Psoas muscle (tissue), 8 donors: ENCODE results near the gene MKKS. TPM values are rescaled to one million over a fixed set of nuclear protein-coding genes. Genes with fewer than 3 reads are reported as not detected.
A peak's percentile ranks its signal among the peaks of the same experiment; 100 is the strongest.

ENCODE experiments used
- ATAC-seq, 4 donors: fragments of 200-7000 bp; cut with Tn5 transposase; one replicate each; pipeline ENCODE4 v1.9.1; 2020; ENCODE audit warnings: moderate library complexity in 3 of 4, mild to moderate bottlenecking in 2 of 4
- DNase-seq, 2 donors: peaks; one replicate each; pipeline ENCODE4 v3.0.0-alpha.2; 2020
- H3K27ac ChIP-seq: fragments of 200-600 bp; one replicate; pipeline ENCODE4 v1.8.0; 2022
- H3K27me3 ChIP-seq, 3 donors: fragments of 200-600 bp in 1 of 3; one replicate each; pipeline versions ENCODE4 v1.6.1 to v1.8.0; 2013 to 2022; ENCODE audit warnings: low read length in 2 of 3, mild to moderate bottlenecking in 2 of 3, moderate library complexity in 1 of 3; ENCODE audit not compliant: insufficient read depth in 3 of 3
- H3K36me3 ChIP-seq, 2 donors: fragments of 200-600 bp in 1 of 2; one replicate each; pipeline versions ENCODE4 v1.6.1 to v1.8.0; 2013 to 2022; ENCODE audit warnings: low read depth in 1 of 2, mild to moderate bottlenecking in 1 of 2, moderate library complexity in 1 of 2; ENCODE audit not compliant: insufficient read depth in 1 of 2
- H3K4me1 ChIP-seq: fragments of 200-600 bp; one replicate; pipeline ENCODE4 v1.8.0; 2022
- H3K4me3 ChIP-seq: fragments of 200-600 bp; one replicate; pipeline ENCODE4 v1.8.0; 2022; ENCODE audit warnings: mild to moderate bottlenecking
- H3K9me3 ChIP-seq: fragments of 200-600 bp; one replicate; pipeline ENCODE4 v1.8.0; 2022
- CTCF ChIP-seq: fragments of 200-600 bp; IDR thresholded peaks from one replicate; pipeline ENCODE4 v1.8.0; 2022; ENCODE audit warnings: antibody characterized with exemption
- WGBS, 3 donors: extraction: QIAGEN DNeasy Blood & Tissue Kit; methylation state at CpG; one replicate each; pipeline versions ENCODE4 v1.1.6 to v1.1.7; 2013; 5-methylcytosine and 5-hydroxymethylcytosine counted together
- intact Hi-C, 2 donors: fragments of 100-400 bp; cut with DNase I; formaldehyde crosslinking; loops; one replicate each; pipeline versions ENCODE4 v1.11.0 to v1.14.2; 2022
- polyA plus RNA-seq, 3 donors: library from polyadenylated mRNA; stranded (reverse); fragments of 200-250 nt; gene quantifications; one replicate each; pipeline ENCODE4 v1.2.3, GENCODE V29; 2013
- total RNA-seq, 4 donors: library from RNA; stranded (reverse); fragmentation: NEBNext Ultra II Directional in 2 of 4; extraction: Animal tissue kit (Norgen Biotek cat#: 25700) in 2 of 4; gene quantifications; one replicate each; pipeline versions ENCODE4 v1.2.1 to v1.2.4, GENCODE V29; 2021 to 2023
- donor health status: healthy with polysubstance abuse.
- donor health status: DM: no; HTN: no; CAD: no; lungs with moderate emphysema.
- donor health status: Bipolar disorder and iron deficiency.
- donor health status: healthy.
- donor health status: DM: yes; HTN: yes; CAD: no.
- donor health status: DM: no; HTN: no; CAD: no.
- donor health status: DM: no; HTN: no; CAD: no.
- donor health status: DM: yes; HTN: yes; CAD: no.

The MKKS gene
- total and polyA plus RNA-seq, 7 donors, result 10.5 to 40.1 (median 22.7) TPM

GRCh38 chr20:10362674-10363073 lies 71.3 kb downstream of the MKKS start:
- no peaks in the 10 kb centered on the region for H3K36me3 ChIP-seq
- 92 to 99% (median 97%) methylated on average over 1 of the region's 1 CpG for WGBS, 3 donors
- intact Hi-C loops, result no loop called here
- TF ChIP-seq CTCF, result no peak
- peaks cover 5% of the 10 kb centered on the region for H3K4me1 ChIP-seq
- H3K27me3 ChIP-seq, result no peaks in the 10 kb centered on the region
- H3K4me3 ChIP-seq, result no peak overlapping the region
- no peaks in the 10 kb centered on the region for H3K9me3 ChIP-seq
- no peak for DNase-seq
- ATAC-seq, result no peak
- H3K27ac ChIP-seq, result no peak overlapping the region

DNA sequence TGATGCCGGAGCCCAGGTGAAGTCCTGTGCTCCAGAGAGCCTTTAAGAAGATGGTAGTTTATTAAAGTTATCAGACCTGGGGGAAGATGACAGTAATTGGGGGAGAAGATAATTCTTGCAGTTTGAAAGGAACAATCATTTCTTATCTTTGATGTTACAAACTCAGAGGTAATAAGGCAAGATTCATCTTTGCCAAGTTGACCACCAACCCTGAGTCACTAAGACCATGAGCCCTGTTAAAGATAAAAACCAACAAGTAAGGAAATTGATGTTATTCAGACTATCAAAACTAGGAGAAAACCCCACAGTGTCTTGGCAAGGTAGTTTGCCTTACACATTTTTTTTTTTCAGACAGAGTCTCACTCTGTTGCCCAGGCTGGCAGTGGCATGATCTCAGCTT lies 73.1 kb downstream of the MKKS start:
- no peaks in the 10 kb centered on the region for H3K27me3 ChIP-seq
- H3K27ac ChIP-seq, result no peak overlapping the region
- H3K36me3 ChIP-seq, result no peaks in the 10 kb centered on the region
- WGBS, 3 donors, result 84 to 88% (median 85%) methylated on average over 1 of the region's 1 CpG
- no peak for TF ChIP-seq CTCF
- intact Hi-C loops, result no loop called here
- ATAC-seq (no peak), DNase-seq (no peak)
- H3K4me1 ChIP-seq, result peaks cover 5% of the 10 kb centered on the region
- H3K4me3 ChIP-seq, result no peak overlapping the region
- no peaks in the 10 kb centered on the region for H3K9me3 ChIP-seq

DNA sequence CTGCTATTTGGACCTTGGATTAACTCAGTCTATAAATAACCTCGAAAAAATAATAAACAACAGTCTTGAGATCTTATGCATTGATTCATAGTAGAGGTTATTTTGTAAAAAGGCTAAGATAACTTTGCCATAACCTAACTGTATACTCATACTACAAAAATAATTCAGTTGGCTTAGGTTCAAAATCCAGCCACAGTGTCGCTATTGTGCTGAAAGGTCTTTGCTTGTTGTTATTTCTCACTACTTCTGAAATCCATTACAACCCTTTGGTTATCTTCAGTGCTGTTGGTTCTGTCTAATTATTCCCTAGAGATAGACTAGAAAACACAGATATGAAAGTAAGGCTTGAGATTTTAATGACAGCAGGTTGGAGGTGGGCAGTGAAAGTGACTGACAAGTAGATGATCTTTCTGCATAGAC lies 74.4 kb downstream of the MKKS start:
- ATAC-seq (peak in 2 of 4 donors; percentile 47 to 52), DNase-seq (no peak)
- no peak for TF ChIP-seq CTCF
- intact Hi-C loops, result no loop called here
- Histone ChIP-seq H3K36me3 (no peaks in the 10 kb centered on the region), H3K27ac (no peak overlapping the region), H3K4me3 (no peak overlapping the region), H3K9me3 (no peaks in the 10 kb centered on the region), H3K4me1 (peaks cover 5% of the 10 kb centered on the region), H3K27me3 (no peaks in the 10 kb centered on the region)
- WGBS, 3 donors, result 17 to 42% (median 28%) methylated on average over 2 of the region's 2 CpGs

GRCh38 chr20:10357974-10358373 lies 76.0 kb downstream of the MKKS start:
- Histone ChIP-seq H3K27me3 (no peaks in the 10 kb centered on the region), H3K36me3 (no peaks in the 10 kb centered on the region), H3K27ac (no peak overlapping the region), H3K9me3 (no peaks in the 10 kb centered on the region), H3K4me3 (no peak overlapping the region), H3K4me1 (peaks cover 5% of the 10 kb centered on the region)
- intact Hi-C loops, result no loop called here
- DNase-seq (no peak), ATAC-seq (no peak)
- peak; percentile 4 for TF ChIP-seq CTCF

GRCh38 chr20:10357061-10357708 lies 76.8 kb downstream of the MKKS start:
- H3K36me3 ChIP-seq, result no peaks in the 10 kb centered on the region
- no peak overlapping the region for H3K27ac ChIP-seq
- no peaks in the 10 kb centered on the region for H3K27me3 ChIP-seq
- no peak for ATAC-seq
- 74 to 78% (median 74%) methylated on average over 8 of the region's 8 CpGs for WGBS, 3 donors
- peaks cover 5% of the 10 kb centered on the region for H3K4me1 ChIP-seq
- no peak overlapping the region for H3K4me3 ChIP-seq
- H3K9me3 ChIP-seq, result no peaks in the 10 kb centered on the region
- no peak for TF ChIP-seq CTCF
- intact Hi-C loops, result no loop called here
- no peak for DNase-seq
